Progenitor cell of endocrine pancreas (in vitro differentiated cells): ENCODE data around the gene PRKCE. TPM values are rescaled to one million over a fixed set of nuclear protein-coding genes. Genes with fewer than 3 reads are reported as not detected.

Source experiments
- DNase-seq: peaks from one replicate; pipeline ENCODE4 v3.0.0; 2021; ENCODE audit warnings: low spot score; ENCODE audit not compliant: unreplicated experiment
- H3K27ac Mint-ChIP-seq: 2 replicates; pipeline ENCODE4 v1.8.0; 2021; ENCODE audit warnings: mild to moderate bottlenecking, moderate library complexity, mixed read lengths
- H3K27me3 Mint-ChIP-seq: 2 replicates; pipeline ENCODE4 v1.8.0; 2021; ENCODE audit warnings: mixed read lengths
- H3K36me3 Mint-ChIP-seq: 2 replicates; pipeline ENCODE4 v1.8.0; 2022; ENCODE audit warnings: mixed read lengths; ENCODE audit not compliant: insufficient read depth
- H3K4me1 Mint-ChIP-seq: 2 replicates; pipeline ENCODE4 v1.8.0; 2021; ENCODE audit warnings: low read depth, mixed read lengths
- H3K4me3 Mint-ChIP-seq: 2 replicates; pipeline ENCODE4 v1.8.0; 2021; ENCODE audit warnings: low read depth, mild to moderate bottlenecking, moderate library complexity, mixed read lengths
- H3K9me3 Mint-ChIP-seq: 2 replicates; pipeline ENCODE4 v1.8.0; 2021; ENCODE audit warnings: low read depth, mixed read lengths
- total RNA-seq: library from RNA; stranded (reverse); gene quantifications from 2 replicates; pipeline ENCODE4 v1.2.1, GENCODE V29; 2021
- TF ChIP-seq, protein P1 (sequence below): fragments of 200-600 bp; sonication (generic); IDR thresholded peaks from one replicate; pipeline ENCODE4 v1.5.0; 2021; ENCODE audit warnings: antibody characterized with exemption, mild to moderate bottlenecking; ENCODE audit not compliant: unreplicated experiment

PRKCE gene
- total RNA-seq, 1 donor from 2014 or later: 4.2 TPM

DNA sequence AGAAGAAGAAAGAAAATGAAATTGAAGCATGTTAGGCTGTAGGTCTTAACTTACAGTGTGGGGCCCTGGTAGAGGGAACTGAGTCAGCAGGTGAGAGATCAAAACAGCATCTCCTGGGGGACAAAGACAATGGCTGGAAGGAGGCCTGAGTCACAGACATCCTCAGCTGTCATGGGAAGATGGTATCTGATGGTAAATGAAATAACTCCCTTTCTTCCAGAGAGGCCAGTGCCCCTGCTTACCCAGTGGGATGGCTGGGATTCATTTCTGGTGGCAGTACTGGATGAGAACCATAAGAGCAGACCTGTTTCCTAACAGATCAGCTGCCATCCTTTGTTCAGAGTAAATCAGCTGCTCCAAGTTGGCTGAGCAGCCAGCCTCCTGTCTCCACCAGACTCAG lies 394.4 kb downstream of the PRKCE start:
- H3K36me3 Mint-ChIP-seq: no peaks in the 10 kb centered on the region
- no peaks in the 10 kb centered on the region for H3K27me3 Mint-ChIP-seq
- TF ChIP-seq, protein P1, sequence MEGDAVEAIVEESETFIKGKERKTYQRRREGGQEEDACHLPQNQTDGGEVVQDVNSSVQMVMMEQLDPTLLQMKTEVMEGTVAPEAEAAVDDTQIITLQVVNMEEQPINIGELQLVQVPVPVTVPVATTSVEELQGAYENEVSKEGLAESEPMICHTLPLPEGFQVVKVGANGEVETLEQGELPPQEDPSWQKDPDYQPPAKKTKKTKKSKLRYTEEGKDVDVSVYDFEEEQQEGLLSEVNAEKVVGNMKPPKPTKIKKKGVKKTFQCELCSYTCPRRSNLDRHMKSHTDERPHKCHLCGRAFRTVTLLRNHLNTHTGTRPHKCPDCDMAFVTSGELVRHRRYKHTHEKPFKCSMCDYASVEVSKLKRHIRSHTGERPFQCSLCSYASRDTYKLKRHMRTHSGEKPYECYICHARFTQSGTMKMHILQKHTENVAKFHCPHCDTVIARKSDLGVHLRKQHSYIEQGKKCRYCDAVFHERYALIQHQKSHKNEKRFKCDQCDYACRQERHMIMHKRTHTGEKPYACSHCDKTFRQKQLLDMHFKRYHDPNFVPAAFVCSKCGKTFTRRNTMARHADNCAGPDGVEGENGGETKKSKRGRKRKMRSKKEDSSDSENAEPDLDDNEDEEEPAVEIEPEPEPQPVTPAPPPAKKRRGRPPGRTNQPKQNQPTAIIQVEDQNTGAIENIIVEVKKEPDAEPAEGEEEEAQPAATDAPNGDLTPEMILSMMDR: no peak
- H3K27ac Mint-ChIP-seq: no peak overlapping the region
- DNase-seq: no peak
- no peak overlapping the region for H3K4me3 Mint-ChIP-seq
- peaks cover 19% of the 10 kb centered on the region for H3K4me1 Mint-ChIP-seq
- no peaks in the 10 kb centered on the region for H3K9me3 Mint-ChIP-seq

DNA sequence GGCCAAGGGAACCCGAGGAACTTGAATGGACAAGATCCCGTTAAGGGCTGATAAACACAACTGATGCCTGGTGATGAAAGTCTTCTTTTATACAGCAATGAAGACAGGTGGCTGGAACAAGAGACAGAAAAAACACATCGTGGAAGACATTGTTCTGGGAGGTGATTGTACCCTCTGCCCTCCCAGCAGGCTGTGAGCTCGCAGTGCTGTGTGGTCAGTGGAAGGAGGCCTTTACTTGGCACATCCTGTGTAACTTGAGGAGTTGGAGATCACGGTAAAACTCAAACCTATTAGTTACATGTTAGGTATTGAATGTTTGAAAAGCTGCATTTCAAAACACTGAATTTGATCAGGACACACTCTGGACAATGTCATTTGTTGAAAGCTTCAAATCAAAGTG lies 395.8 kb downstream of the PRKCE start:
- no peaks in the 10 kb centered on the region for H3K36me3 Mint-ChIP-seq

DNA sequence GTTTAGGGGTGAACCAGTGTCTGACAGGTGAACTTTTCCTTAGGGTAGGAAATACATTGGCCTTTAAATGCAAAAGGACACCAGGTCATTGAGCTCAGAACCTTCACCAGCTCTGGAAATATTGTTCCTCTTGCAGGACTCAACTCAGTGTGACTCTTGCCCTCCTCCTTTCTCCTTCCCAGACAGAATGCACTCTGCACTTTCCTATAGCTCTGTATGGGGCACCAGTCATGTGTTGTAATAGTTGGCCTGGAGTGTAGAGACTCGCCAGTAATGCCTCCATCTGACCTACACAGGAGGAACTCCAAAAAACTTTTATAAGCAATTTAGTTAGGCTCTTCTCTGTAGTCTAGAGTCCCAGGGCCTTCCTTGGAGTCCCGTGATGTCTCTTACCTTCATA lies 397.2 kb downstream of the PRKCE start:
- Mint-ChIP-seq H3K4me3 (no peak overlapping the region), H3K27ac (no peak overlapping the region), H3K27me3 (no peaks in the 10 kb centered on the region), H3K4me1 (peaks cover 2% of the 10 kb centered on the region), H3K36me3 (no peaks in the 10 kb centered on the region), H3K9me3 (peaks cover 2% of the 10 kb centered on the region)
- DNase-seq: no peak
- TF ChIP-seq, protein P1: no peak

More for the DNA sequence above, 395.8 kb downstream of the PRKCE start:
- Mint-ChIP-seq H3K27ac (no peak overlapping the region), H3K4me1 (peaks cover 6% of the 10 kb centered on the region), H3K4me3 (no peak overlapping the region), H3K9me3 (no peaks in the 10 kb centered on the region), H3K27me3 (no peaks in the 10 kb centered on the region)
- no peak for DNase-seq
- TF ChIP-seq, protein P1: no peak

DNA sequence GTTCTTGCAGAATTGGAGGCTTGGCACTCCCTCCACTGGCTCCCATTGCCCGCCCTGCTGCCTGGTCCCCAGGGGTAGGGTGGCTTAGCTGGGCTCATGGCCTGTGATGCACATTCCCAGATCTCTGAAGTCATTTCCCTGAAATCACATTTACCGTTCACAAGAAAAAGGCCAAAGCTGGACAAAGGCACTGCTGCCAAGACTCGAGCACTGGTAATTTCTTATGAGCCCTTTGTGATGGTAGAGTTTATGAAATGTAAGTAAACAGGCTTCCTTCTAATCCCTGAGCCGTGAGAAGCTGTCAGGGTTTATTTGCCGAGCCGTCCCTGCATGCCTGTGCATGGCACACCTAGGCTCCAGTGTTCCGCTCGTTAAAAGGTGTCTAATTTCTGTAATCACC lies 398.6 kb downstream of the PRKCE start:
- H3K9me3 Mint-ChIP-seq: peaks cover 2% of the 10 kb centered on the region
- no peaks in the 10 kb centered on the region for H3K36me3 Mint-ChIP-seq
- TF ChIP-seq, protein P1: no peak
- no peak overlapping the region for H3K27ac Mint-ChIP-seq
- H3K4me1 Mint-ChIP-seq: peaks cover 2% of the 10 kb centered on the region
- DNase-seq: no peak
- H3K27me3 Mint-ChIP-seq: no peaks in the 10 kb centered on the region
- no peak overlapping the region for H3K4me3 Mint-ChIP-seq

DNA sequence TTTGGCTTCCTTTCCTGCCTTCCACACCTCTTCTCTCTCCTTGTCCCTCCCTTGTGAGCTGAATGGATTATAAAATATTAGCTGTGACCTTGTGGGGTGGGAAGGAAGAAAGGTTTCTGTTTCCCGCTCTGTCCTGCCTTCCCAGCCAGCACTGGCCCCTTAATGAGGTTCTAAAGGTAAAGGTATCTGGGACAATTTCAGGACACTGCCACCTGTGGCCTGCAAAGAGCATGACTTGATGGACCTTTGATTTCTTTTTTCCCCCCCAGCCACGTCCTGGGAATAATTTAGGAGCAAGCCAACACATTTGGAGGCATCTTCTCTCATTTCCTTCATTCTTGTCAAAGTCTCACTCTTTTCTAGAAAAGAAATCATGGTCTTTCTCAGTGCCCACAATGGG lies 399.0 kb downstream of the PRKCE start:
- Mint-ChIP-seq H3K36me3 (no peaks in the 10 kb centered on the region), H3K27ac (no peak overlapping the region), H3K9me3 (peaks cover 2% of the 10 kb centered on the region), H3K4me1 (peaks cover 2% of the 10 kb centered on the region), H3K4me3 (no peak overlapping the region), H3K27me3 (no peaks in the 10 kb centered on the region)
- DNase-seq: no peak
- TF ChIP-seq, protein P1: peak; percentile 33
